ENCODE measurements around the gene CCL4L2.
"Not testable (repeated sequence)": the region's sequence is repeated elsewhere in the genome, so short reads cannot be mapped to it uniquely, and the experiment has no call there.

CCL4L2 gene

GRCh38 chr17:36210439-36211211 is at the start of gene CCL4L2:
Gene CCL4L2 (plus strand): TSS chr17:36211063.
- H3K4me1 ChIP-seq (ENCODE audit: insufficient read depth, low read length); H3K9me3 ChIP-seq (ENCODE audit: control insufficient read depth, insufficient read depth, low read length); H3K36me3 ChIP-seq (ENCODE audit: insufficient read depth, low read length); H3K9ac ChIP-seq (ENCODE audit: low read depth, low read length): not testable (repeated sequence)

- not testable (repeated sequence) for H3K9ac ChIP-seq (ENCODE audit: low read depth, low read length); H3K4me1 ChIP-seq (ENCODE audit: insufficient read depth, low read length); H3K9me3 ChIP-seq (ENCODE audit: control insufficient read depth, insufficient read depth, low read length); H3K36me3 ChIP-seq (ENCODE audit: insufficient read depth, low read length)
Measured at GRCh38 chr17:36168836-36169235, 42.0 kb upstream of the CCL4L2 start.

DNA sequence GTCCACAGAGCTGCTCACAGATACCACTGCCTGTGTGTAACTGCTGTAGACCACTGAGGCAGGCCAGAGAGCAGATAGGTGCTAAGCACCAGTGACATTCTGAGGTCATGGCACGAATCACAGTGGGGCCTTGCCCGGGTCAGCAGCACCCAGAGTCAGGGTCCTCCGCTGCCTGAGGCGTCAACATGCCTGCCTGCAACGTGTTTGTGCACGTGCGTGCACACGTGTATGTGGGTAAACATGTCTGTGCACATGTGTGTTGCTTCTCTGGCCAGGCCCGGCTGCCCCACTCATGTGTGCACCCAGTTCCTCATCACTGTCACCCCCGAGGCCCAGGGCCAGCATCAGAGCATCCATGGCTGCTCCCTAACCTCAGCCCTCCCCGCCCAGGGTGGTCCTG is 34.3 kb upstream of the CCL4L2 start, which contains the start of gene TBC1D3B:
TBC1D3B (minus strand) TSS at position 101 of the 400 bp plus-strand sequence. CDS start 1,586 bp downstream, outside the sequence.
- H3K9ac ChIP-seq (ENCODE audit: low read depth, low read length); H3K4me1 ChIP-seq (ENCODE audit: insufficient read depth, low read length); H3K9me3 ChIP-seq (ENCODE audit: control insufficient read depth, insufficient read depth, low read length); H3K36me3 ChIP-seq (ENCODE audit: insufficient read depth, low read length): not testable (repeated sequence)

- not testable (repeated sequence) for H3K9me3 ChIP-seq (ENCODE audit: control insufficient read depth, insufficient read depth, low read length); H3K36me3 ChIP-seq (ENCODE audit: insufficient read depth, low read length); H3K4me1 ChIP-seq (ENCODE audit: insufficient read depth, low read length); H3K9ac ChIP-seq (ENCODE audit: low read depth, low read length)
Measured at GRCh38 chr17:36181446-36182175, 29.3 kb upstream of the CCL4L2 start.

DNA sequence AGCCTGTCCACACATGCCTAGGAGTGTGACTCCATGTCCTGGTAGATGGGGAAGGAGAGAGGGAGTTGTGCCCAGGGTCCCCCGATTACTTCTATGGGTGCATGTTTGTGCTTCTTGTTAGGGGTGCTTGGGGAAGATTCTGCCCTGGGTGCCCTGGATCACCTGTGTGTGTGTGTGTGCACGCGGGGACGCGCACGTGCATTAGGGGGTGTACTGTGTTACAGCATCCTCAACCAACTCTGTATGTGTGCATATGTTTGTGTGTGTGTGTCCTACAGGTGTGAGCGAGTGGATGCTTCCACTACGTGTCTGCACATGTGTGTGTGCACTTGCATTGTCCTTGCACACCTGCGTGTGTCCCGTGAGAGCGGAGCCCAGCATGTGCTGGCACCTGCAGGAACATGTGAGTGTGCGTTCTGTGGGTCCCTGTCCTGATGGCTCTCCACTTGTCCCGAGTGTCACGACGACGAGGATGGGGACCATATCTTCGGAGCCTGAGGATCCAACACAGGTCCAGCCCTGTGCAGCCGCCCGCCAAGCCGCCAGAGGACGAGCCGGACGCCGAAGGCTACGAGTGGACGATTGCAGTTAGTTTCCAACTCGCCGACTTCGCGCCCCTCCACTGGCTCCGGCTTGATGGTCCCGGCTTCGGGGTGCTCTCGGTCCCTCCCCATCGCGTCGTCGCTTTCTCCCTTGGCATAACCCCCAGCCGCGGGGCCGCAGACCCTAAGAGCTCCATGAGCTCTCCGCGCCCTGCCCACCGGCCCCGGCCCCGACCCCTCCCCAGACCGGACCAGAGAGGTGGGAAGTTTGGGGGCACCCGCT is 28.5 kb upstream of the CCL4L2 start:
- Histone ChIP-seq H3K9me3 (ENCODE audit: control insufficient read depth, insufficient read depth, low read length) (no peaks in the 10 kb centered on the region), H3K4me1 (ENCODE audit: insufficient read depth, low read length) (no peaks in the 10 kb centered on the region), H3K9ac (ENCODE audit: low read depth, low read length) (peak overlapping the region; percentile 60), H3K36me3 (ENCODE audit: insufficient read depth, low read length) (no peaks in the 10 kb centered on the region)

- Histone ChIP-seq H3K9me3 (ENCODE audit: control insufficient read depth, insufficient read depth, low read length) (no peaks in the 10 kb centered on the region), H3K4me1 (ENCODE audit: insufficient read depth, low read length) (no peaks in the 10 kb centered on the region), H3K36me3 (ENCODE audit: insufficient read depth, low read length) (no peaks in the 10 kb centered on the region), H3K9ac (ENCODE audit: low read depth, low read length) (peak overlapping the region; percentile 60)
Measured at GRCh38 chr17:36183001-36183971, 27.6 kb upstream of the CCL4L2 start.

GRCh38 chr17:36184023-36184765 is 26.7 kb upstream of the CCL4L2 start:
- Histone ChIP-seq H3K9me3 (ENCODE audit: control insufficient read depth, insufficient read depth, low read length) (no peaks in the 10 kb centered on the region), H3K36me3 (ENCODE audit: insufficient read depth, low read length) (no peaks in the 10 kb centered on the region), H3K4me1 (ENCODE audit: insufficient read depth, low read length) (no peaks in the 10 kb centered on the region), H3K9ac (ENCODE audit: low read depth, low read length) (peak overlapping the region; percentile 60; the same call in 1 of the 2 replicates)

GRCh38 chr17:36185416-36185815 is 25.4 kb upstream of the CCL4L2 start:
- Histone ChIP-seq H3K9ac (ENCODE audit: low read depth, low read length) (no peak overlapping the region), H3K4me1 (ENCODE audit: insufficient read depth, low read length) (no peaks in the 10 kb centered on the region), H3K36me3 (ENCODE audit: insufficient read depth, low read length) (no peaks in the 10 kb centered on the region), H3K9me3 (ENCODE audit: control insufficient read depth, insufficient read depth, low read length) (no peaks in the 10 kb centered on the region)

- not testable (repeated sequence) for H3K36me3 ChIP-seq (ENCODE audit: insufficient read depth, low read length); H3K4me1 ChIP-seq (ENCODE audit: insufficient read depth, low read length); H3K9ac ChIP-seq (ENCODE audit: low read depth, low read length); H3K9me3 ChIP-seq (ENCODE audit: control insufficient read depth, insufficient read depth, low read length)
Measured at GRCh38 chr17:36186810-36187763, 23.8 kb upstream of the CCL4L2 start.

GRCh38 chr17:36187943-36188665 is 22.8 kb upstream of the CCL4L2 start:
- not testable (repeated sequence) for H3K9me3 ChIP-seq (ENCODE audit: control insufficient read depth, insufficient read depth, low read length); H3K36me3 ChIP-seq (ENCODE audit: insufficient read depth, low read length); H3K9ac ChIP-seq (ENCODE audit: low read depth, low read length); H3K4me1 ChIP-seq (ENCODE audit: insufficient read depth, low read length)

DNA sequence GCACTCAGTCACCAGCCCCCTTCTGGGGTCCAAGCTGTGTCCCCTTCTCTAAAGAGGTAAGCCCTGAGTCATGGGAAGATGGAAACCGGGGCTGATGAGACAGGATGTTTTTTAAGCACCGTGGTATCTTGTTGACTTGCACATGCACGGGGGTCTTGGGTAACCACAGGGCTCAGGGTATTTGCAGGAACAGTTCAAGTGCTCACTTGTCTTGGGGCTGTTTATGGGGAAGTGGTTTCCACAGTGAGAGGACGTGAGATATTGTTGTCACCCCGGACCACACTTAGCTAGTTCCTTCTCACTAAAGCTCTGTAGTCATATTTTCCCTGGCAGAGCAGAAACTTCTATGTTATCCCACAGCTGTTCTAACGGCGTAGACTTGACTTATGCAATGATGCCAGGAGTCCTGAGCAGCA is 22.0 kb upstream of the CCL4L2 start:
- Histone ChIP-seq H3K9me3 (ENCODE audit: control insufficient read depth, insufficient read depth, low read length) (no peaks in the 10 kb centered on the region), H3K4me1 (ENCODE audit: insufficient read depth, low read length) (peaks cover 7% of the 10 kb centered on the region), H3K36me3 (ENCODE audit: insufficient read depth, low read length) (no peaks in the 10 kb centered on the region), H3K9ac (ENCODE audit: low read depth, low read length) (no peak overlapping the region)

GRCh38 chr17:36189993-36190392 is 20.9 kb upstream of the CCL4L2 start:
- not testable (repeated sequence) for H3K9me3 ChIP-seq (ENCODE audit: control insufficient read depth, insufficient read depth, low read length); H3K4me1 ChIP-seq (ENCODE audit: insufficient read depth, low read length); H3K36me3 ChIP-seq (ENCODE audit: insufficient read depth, low read length); H3K9ac ChIP-seq (ENCODE audit: low read depth, low read length)

Measured in ES-I3 (cell line).